ENCODE measurements around the gene TIRAP. TPM values are rescaled to one million over a fixed set of nuclear protein-coding genes. Genes with fewer than 3 reads are reported as not detected.
A peak's percentile ranks its signal among the peaks of the same experiment; 100 is the strongest.

TIRAP gene
- total and polyA plus RNA-seq, 9 of the 15 experiments (the other 6 are each of a cell fraction or from before 2014, with no cell fraction given) = 0.60 to 8.7 (median 3.7) TPM

GRCh38 chr11:126268708-126269579 is 13.9 kb upstream of the TIRAP start, which contains the start of the genes FOXRED1 and SRPRA (continued):
- no peak for TF ChIP-seq ZNF184 (CRISPR knock-in tag; IDR thresholded peaks at IDR 0.05)
- no peak for TF ChIP-seq YBX1 (IDR thresholded peaks at IDR 0.05)
- no peak for TF ChIP-seq PHB (CRISPR knock-in tag; IDR thresholded peaks at IDR 0.05)
- peak; percentile 89 for TF ChIP-seq CXXC5 (CRISPR knock-in tag; IDR thresholded peaks at IDR 0.05)
- TF ChIP-seq NONO (IDR thresholded peaks at IDR 0.05; ENCODE audit: low read depth in 2 of 2, low read length in 1 of 2) = no peak
- TF ChIP-seq SMARCA5 (IDR thresholded peaks at IDR 0.05) = no peak
- peak; percentile 28; the same call in 1 of the 2 replicates for TF ChIP-seq L3MBTL2 (IDR thresholded peaks at IDR 0.05)
- TF ChIP-seq ZNF655 (CRISPR knock-in tag; IDR thresholded peaks at IDR 0.05) = no peak
- peak; percentile 63; the same call in 1 of the 2 replicates for TF ChIP-seq RFX5 (IDR thresholded peaks at IDR 0.05; ENCODE audit: low read depth, low read length)
- TF ChIP-seq ZNF586 (CRISPR knock-in tag; conservative IDR thresholded peaks at IDR 0.05) = no peak
- TF ChIP-seq, protein P1, sequence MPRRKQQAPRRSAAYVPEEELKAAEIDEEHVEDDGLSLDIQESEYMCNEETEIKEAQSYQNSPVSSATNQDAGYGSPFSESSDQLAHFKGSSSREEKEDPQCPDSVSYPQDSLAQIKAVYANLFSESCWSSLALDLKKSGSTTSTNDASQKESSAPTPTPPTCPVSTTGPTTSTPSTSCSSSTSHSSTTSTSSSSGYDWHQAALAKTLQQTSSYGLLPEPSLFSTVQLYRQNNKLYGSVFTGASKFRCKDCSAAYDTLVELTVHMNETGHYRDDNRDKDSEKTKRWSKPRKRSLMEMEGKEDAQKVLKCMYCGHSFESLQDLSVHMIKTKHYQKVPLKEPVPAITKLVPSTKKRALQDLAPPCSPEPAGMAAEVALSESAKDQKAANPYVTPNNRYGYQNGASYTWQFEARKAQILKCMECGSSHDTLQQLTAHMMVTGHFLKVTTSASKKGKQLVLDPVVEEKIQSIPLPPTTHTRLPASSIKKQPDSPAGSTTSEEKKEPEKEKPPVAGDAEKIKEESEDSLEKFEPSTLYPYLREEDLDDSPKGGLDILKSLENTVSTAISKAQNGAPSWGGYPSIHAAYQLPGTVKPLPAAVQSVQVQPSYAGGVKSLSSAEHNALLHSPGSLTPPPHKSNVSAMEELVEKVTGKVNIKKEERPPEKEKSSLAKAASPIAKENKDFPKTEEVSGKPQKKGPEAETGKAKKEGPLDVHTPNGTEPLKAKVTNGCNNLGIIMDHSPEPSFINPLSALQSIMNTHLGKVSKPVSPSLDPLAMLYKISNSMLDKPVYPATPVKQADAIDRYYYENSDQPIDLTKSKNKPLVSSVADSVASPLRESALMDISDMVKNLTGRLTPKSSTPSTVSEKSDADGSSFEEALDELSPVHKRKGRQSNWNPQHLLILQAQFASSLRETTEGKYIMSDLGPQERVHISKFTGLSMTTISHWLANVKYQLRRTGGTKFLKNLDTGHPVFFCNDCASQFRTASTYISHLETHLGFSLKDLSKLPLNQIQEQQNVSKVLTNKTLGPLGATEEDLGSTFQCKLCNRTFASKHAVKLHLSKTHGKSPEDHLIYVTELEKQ (CRISPR knock-in tag; IDR thresholded peaks at IDR 0.05) = no peak
- TF ChIP-seq MTA1 (IDR thresholded peaks at IDR 0.05; ENCODE audit: borderline replicate concordance) = peak; percentile 99
- TF ChIP-seq ELF4 (CRISPR knock-in tag; IDR thresholded peaks at IDR 0.05) = no peak
- no peak for TF ChIP-seq COPS2 (conservative IDR thresholded peaks at IDR 0.05)
- TF ChIP-seq, protein P2, sequence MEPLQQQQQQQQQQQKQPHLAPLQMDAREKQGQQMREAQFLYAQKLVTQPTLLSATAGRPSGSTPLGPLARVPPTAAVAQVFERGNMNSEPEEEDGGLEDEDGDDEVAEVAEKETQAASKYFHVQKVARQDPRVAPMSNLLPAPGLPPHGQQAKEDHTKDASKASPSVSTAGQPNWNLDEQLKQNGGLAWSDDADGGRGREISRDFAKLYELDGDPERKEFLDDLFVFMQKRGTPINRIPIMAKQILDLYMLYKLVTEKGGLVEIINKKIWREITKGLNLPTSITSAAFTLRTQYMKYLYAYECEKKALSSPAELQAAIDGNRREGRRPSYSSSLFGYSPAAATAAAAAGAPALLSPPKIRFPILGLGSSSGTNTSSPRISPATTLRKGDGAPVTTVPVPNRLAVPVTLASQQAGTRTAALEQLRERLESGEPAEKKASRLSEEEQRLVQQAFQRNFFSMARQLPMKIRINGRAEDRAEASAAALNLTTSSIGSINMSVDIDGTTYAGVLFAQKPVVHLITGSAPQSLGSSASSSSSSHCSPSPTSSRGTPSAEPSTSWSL (CRISPR knock-in tag; IDR thresholded peaks at IDR 0.05; ENCODE audit: borderline replicate concordance) = no peak
- peak; percentile 97 for TF ChIP-seq SP1 (CRISPR knock-in tag; IDR thresholded peaks at IDR 0.05)
- TF ChIP-seq ZNF561 (CRISPR knock-in tag; conservative IDR thresholded peaks at IDR 0.05) = no peak
- no peak for TF ChIP-seq PTBP1 (IDR thresholded peaks at IDR 0.05; ENCODE audit: low read depth, low read length)
- no peak for TF ChIP-seq FOXK1 (CRISPR knock-in tag; IDR thresholded peaks at IDR 0.05; ENCODE audit: borderline replicate concordance)
- no peak for TF ChIP-seq BRD4 (IDR thresholded peaks at IDR 0.05)
- TF ChIP-seq STAG1 (CRISPR knock-in tag; IDR thresholded peaks at IDR 0.05; ENCODE audit: borderline replicate concordance) = no peak
- peak; percentile 78; the same call in 1 of the 2 replicates for TF ChIP-seq ESRRA (IDR thresholded peaks at IDR 0.05; ENCODE audit: borderline replicate concordance, low read depth)
- TF ChIP-seq XRCC5 (IDR thresholded peaks at IDR 0.05; ENCODE audit: low read depth, low read length) = no peak

Data from K562 (cell line).